ENCODE data around the gene CCDC167.
"Not testable (repeated sequence)": the region's sequence is repeated elsewhere in the genome, so short reads cannot be mapped to it uniquely, and the experiment has no call there.

Gene CCDC167

GRCh38 chr6:37459981-37460800 is 39.5 kb downstream of the CCDC167 start:
- DNase-seq: no peak

GRCh38 chr6:37456816-37457560 is 42.7 kb downstream of the CCDC167 start:
- no peak for DNase-seq

GRCh38 chr6:37456126-37456525 is 43.6 kb downstream of the CCDC167 start:
- DNase-seq: no peak

- DNase-seq: no peak
These were observed 45.1 kb downstream of the CCDC167 start for GRCh38 chr6:37454420-37455140.

GRCh38 chr6:37452522-37452921 is 47.2 kb downstream of the CCDC167 start:
- no peak for DNase-seq

GRCh38 chr6:37451441-37452193 is 48.1 kb downstream of the CCDC167 start:
- no peak for DNase-seq

GRCh38 chr6:37449984-37450383 is 49.7 kb downstream of the CCDC167 start:
- DNase-seq: no peak

GRCh38 chr6:37443216-37443542 is 56.5 kb downstream of the CCDC167 start:
- not testable (repeated sequence) for DNase-seq

GRCh38 chr6:37442416-37443215 is 57.1 kb downstream of the CCDC167 start:
- no peak for DNase-seq

GRCh38 chr6:37441651-37442050 is 58.0 kb downstream of the CCDC167 start:
- no peak for DNase-seq

GRCh38 chr6:37438930-37439329 is 60.8 kb downstream of the CCDC167 start:
- DNase-seq: no peak

- DNase-seq: no peak
These were observed 63.9 kb downstream of the CCDC167 start for GRCh38 chr6:37435816-37436215.

GRCh38 chr6:37435373-37435772 is 64.3 kb downstream of the CCDC167 start:
- no peak for DNase-seq

- DNase-seq: peak; percentile 5
These were observed 65.9 kb downstream of the CCDC167 start for GRCh38 chr6:37433657-37434271.

Data from activated gamma-delta T cell treated with Interleukin-2 at 50 U/mL for 16 hours (primary cell).